ENCODE results near the gene MCOLN2. TPM values are rescaled to one million over a fixed set of nuclear protein-coding genes. Genes with fewer than 3 reads are reported as not detected.

MCOLN2 gene
- total RNA-seq, 1 experiment from 2014 or later = 11.3 TPM

DNA sequence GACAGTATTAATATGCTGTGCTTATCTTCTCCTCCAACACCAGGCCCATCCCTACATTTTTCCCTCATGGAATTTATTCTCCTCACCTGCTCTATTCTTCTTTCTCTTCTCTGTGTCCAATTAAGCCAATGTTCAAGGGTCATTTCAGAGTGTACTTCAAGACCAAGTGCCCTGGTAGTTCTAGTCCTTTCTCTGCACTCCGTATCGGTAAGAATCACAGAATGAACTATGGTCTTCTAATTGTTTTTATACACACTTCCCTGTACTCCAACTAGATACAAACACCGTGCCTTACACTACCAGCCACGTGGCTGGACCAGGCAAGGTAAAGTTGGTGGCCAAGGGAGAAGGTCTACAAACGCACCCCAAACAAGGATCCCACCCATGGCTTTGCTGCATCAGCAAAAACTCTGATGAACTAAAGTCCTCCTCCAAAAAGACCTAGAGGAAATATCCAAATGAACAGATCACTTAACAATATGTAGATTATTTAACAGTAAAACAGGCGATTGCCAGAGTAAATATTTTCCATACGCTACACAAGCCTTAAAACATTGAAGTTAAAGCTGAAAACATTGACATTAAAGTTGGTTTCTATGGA, 63.8 kb downstream of the MCOLN2 start:
- Histone ChIP-seq H2AFZ (ENCODE audit: low read depth, low read length, poor library complexity, severe bottlenecking) (no peak overlapping the region), H3K4me3 (replicated peaks in 1 of 2; ENCODE audit: low read depth in 1 of 2, low read length in 2 of 2) (no peak overlapping the region), H3K27ac (ENCODE audit: low read depth, low read length) (no peak overlapping the region), H3K79me2 (ENCODE audit: insufficient read depth, low read length) (no peaks in the 10 kb centered on the region), H3K4me2 (ENCODE audit: low read length) (no peak overlapping the region), H3K9me2 (ENCODE audit: insufficient read depth) (no peaks in the 10 kb centered on the region), H3K27me3 (ENCODE audit: insufficient read depth, low read length) (no peaks in the 10 kb centered on the region), H3K9ac (ENCODE audit: low read length) (no peak overlapping the region), H3K9me3 (ENCODE audit: control insufficient read depth in 1 of 2, insufficient read depth in 1 of 2, low read depth in 1 of 2, low read length in 2 of 2) (no peaks in the 10 kb centered on the region), H3K4me1 (ENCODE audit: control insufficient read depth in 1 of 2, insufficient read depth in 2 of 2, low read length in 2 of 2) (no peaks in the 10 kb centered on the region), H3K36me3 (ENCODE audit: control insufficient read depth in 1 of 2, insufficient read depth in 2 of 2, low read length in 2 of 2) (no peaks in the 10 kb centered on the region), H4K20me1 (ENCODE audit: insufficient read depth) (no peaks in the 10 kb centered on the region)
- DNase-seq (ENCODE audit: low read depth, low spot score) (no peak), ATAC-seq (no peak)
- ChIA-PET POLR2A (no interaction called here), CTCF (interaction anchor here (3.5 kb wide), 1 partner anchor 151 kb away, joined by 18 read pairs; no protein-coding TSS in a partner anchor), RAD21 (ENCODE audit: low non-redundant PET in 1 of 2, low total read pairs in 2 of 2, uncharacterized antibody in 2 of 2, unreplicated experiment in 2 of 2) (interaction anchor here (0.5 to 1.2 kb wide), 2 partner anchors 151 to 340 kb away, joined by 3 read pairs; no protein-coding TSS in a partner anchor)
- no TSS peak for BruUV-seq (replicated peaks)
- TF ChIP-seq CEBPB (IDR thresholded peaks at IDR 0.05; ENCODE audit: low read depth) = no peak
- TF ChIP-seq MAX (IDR thresholded peaks at IDR 0.05) = no peak
- intact Hi-C loops (cut with micrococcal nuclease) = loop anchor here (10.0 kb wide), 1 partner anchor 328 kb away; no protein-coding TSS in a partner anchor

- Histone ChIP-seq H3K9me2 (ENCODE audit: insufficient read depth) (no peaks in the 10 kb centered on the region), H3K4me1 (ENCODE audit: control insufficient read depth in 1 of 2, insufficient read depth in 2 of 2, low read length in 2 of 2) (no peaks in the 10 kb centered on the region), H3K9me3 (ENCODE audit: control insufficient read depth in 1 of 2, insufficient read depth in 1 of 2, low read depth in 1 of 2, low read length in 2 of 2) (no peaks in the 10 kb centered on the region), H3K79me2 (ENCODE audit: insufficient read depth, low read length) (no peaks in the 10 kb centered on the region), H3K4me3 (replicated peaks in 1 of 2; ENCODE audit: low read depth in 1 of 2, low read length in 2 of 2) (no peak overlapping the region), H3K27ac (ENCODE audit: low read depth, low read length) (no peak overlapping the region), H2AFZ (ENCODE audit: low read depth, low read length, poor library complexity, severe bottlenecking) (no peak overlapping the region), H3K27me3 (ENCODE audit: insufficient read depth, low read length) (no peaks in the 10 kb centered on the region), H3K9ac (ENCODE audit: low read length) (no peak overlapping the region), H3K4me2 (ENCODE audit: low read length) (no peak overlapping the region), H3K36me3 (ENCODE audit: control insufficient read depth in 1 of 2, insufficient read depth in 2 of 2, low read length in 2 of 2) (no peaks in the 10 kb centered on the region), H4K20me1 (ENCODE audit: insufficient read depth) (no peaks in the 10 kb centered on the region)
- BruUV-seq (replicated peaks) = no TSS peak
- ChIA-PET POLR2A (no interaction called here), CTCF (no interaction called here), RAD21 (ENCODE audit: low non-redundant PET in 1 of 2, low total read pairs in 2 of 2, uncharacterized antibody in 2 of 2, unreplicated experiment in 2 of 2) (no interaction called here)
- TF ChIP-seq CTCF (IDR thresholded peaks at IDR 0.05 in 2 of 3, conservative IDR thresholded peaks at IDR 0.05 in 1 of 3; ENCODE audit: borderline replicate concordance in 1 of 3, insufficient read depth in 1 of 3, low read depth in 2 of 3, low read length in 2 of 3) = no peak
- DNase-seq (ENCODE audit: low read depth, low spot score) = no peak
- intact Hi-C loops (cut with micrococcal nuclease) = loop anchor here (10.0 kb wide), 1 partner anchor 326 kb away; no protein-coding TSS in a partner anchor
- ATAC-seq = no peak
Measured at GRCh38 chr1:84930831-84931230, 66.1 kb downstream of the MCOLN2 start.
